GM21576 (cell line): ENCODE data around the gene TM9SF4.
A peak's percentile ranks its signal among the peaks of the same experiment; 100 is the strongest.

Experiments used
- ATAC-seq: cut with Tn5 transposase; IDR thresholded peaks from one replicate; pipeline ENCODE4 v1.9.1; 2021; ENCODE audit warnings: mild to moderate bottlenecking, moderate library complexity; ENCODE audit not compliant: unreplicated experiment

The TM9SF4 gene

GRCh38 chr20:32109392-32110172, at the start of gene TM9SF4:
TM9SF4 (plus strand) TSS chr20:32109714; CDS start chr20:32109741, 27 bp downstream.
- peak; percentile 78 for ATAC-seq

- ATAC-seq: no peak
Observed at GRCh38 chr20:32062776-32063170, 46.7 kb upstream of the TM9SF4 start.

GRCh38 chr20:32063695-32064094, 45.8 kb upstream of the TM9SF4 start:
- ATAC-seq: no peak

- no peak for ATAC-seq
Observed at GRCh38 chr20:32064667-32065066, 44.8 kb upstream of the TM9SF4 start.

- no peak for ATAC-seq
Observed at GRCh38 chr20:32067234-32067821, 42.2 kb upstream of the TM9SF4 start.

- ATAC-seq: no peak
Observed at GRCh38 chr20:32068174-32068573, 41.3 kb upstream of the TM9SF4 start.

GRCh38 chr20:32069711-32070110, 39.8 kb upstream of the TM9SF4 start:
- ATAC-seq: no peak

- ATAC-seq: no peak
Observed at GRCh38 chr20:32070282-32070681, 39.2 kb upstream of the TM9SF4 start.

- ATAC-seq: no peak
Observed at GRCh38 chr20:32070690-32071213, 38.8 kb upstream of the TM9SF4 start.

- ATAC-seq: no peak
Observed at GRCh38 chr20:32071395-32072167, 37.9 kb upstream of the TM9SF4 start.

- no peak for ATAC-seq
Observed at GRCh38 chr20:32072168-32072750, 37.3 kb upstream of the TM9SF4 start.

GRCh38 chr20:32075534-32075933, 34.0 kb upstream of the TM9SF4 start:
- ATAC-seq: no peak

- ATAC-seq: no peak
Observed at GRCh38 chr20:32077190-32077589, 32.3 kb upstream of the TM9SF4 start.

- ATAC-seq: no peak
Observed at GRCh38 chr20:32078322-32078721, 31.2 kb upstream of the TM9SF4 start.

GRCh38 chr20:32078791-32079190, 30.7 kb upstream of the TM9SF4 start:
- ATAC-seq: no peak

GRCh38 chr20:32079655-32080109, 29.8 kb upstream of the TM9SF4 start:
- ATAC-seq: no peak

GRCh38 chr20:32080783-32081182, 28.7 kb upstream of the TM9SF4 start:
- no peak for ATAC-seq

- no peak for ATAC-seq
Observed at GRCh38 chr20:32083469-32083868, 26.0 kb upstream of the TM9SF4 start.

GRCh38 chr20:32087070-32087469, 22.4 kb upstream of the TM9SF4 start:
- no peak for ATAC-seq

- ATAC-seq: no peak
Observed at GRCh38 chr20:32088759-32089158, 20.8 kb upstream of the TM9SF4 start.
